Activated T-helper 9 cell treated with anti-CD3 and anti-CD28 coated beads, Interleukin-2, amount 50 U/mL, for 16 hours (primary cell): Measurements from ENCODE around the gene ABLIM1.

Experiments
- DNase-seq: peaks from one replicate; pipeline ENCODE4 v3.0.0-alpha.2; 2020; ENCODE audit warnings: low read depth

Gene ABLIM1

GRCh38 chr10:114458216-114458920, 199.7 kb downstream of the ABLIM1 start:
- no peak for DNase-seq

- no peak for DNase-seq
These were observed 204.5 kb downstream of the ABLIM1 start for GRCh38 chr10:114453576-114453975.

- DNase-seq: no peak
These were observed 209.2 kb downstream of the ABLIM1 start for GRCh38 chr10:114448897-114449296.

GRCh38 chr10:114445332-114445731, 212.7 kb downstream of the ABLIM1 start:
- no peak for DNase-seq

- DNase-seq: no peak
These were observed 213.3 kb downstream of the ABLIM1 start for GRCh38 chr10:114444819-114445218.

- no peak for DNase-seq
These were observed 215.9 kb downstream of the ABLIM1 start for GRCh38 chr10:114442091-114442630.

GRCh38 chr10:114441107-114441506, 217.0 kb downstream of the ABLIM1 start:
- DNase-seq: no peak

GRCh38 chr10:114437473-114438292, 220.4 kb downstream of the ABLIM1 start:
- DNase-seq: no peak

- DNase-seq: no peak
These were observed 221.1 kb downstream of the ABLIM1 start for GRCh38 chr10:114436941-114437340.

GRCh38 chr10:114432566-114433093, 225.4 kb downstream of the ABLIM1 start:
- no peak for DNase-seq

- no peak for DNase-seq
These were observed 226.5 kb downstream of the ABLIM1 start for GRCh38 chr10:114431414-114432135.

- DNase-seq: no peak
These were observed 227.2 kb downstream of the ABLIM1 start for GRCh38 chr10:114430688-114431413.

- no peak for DNase-seq
These were observed 228.3 kb downstream of the ABLIM1 start for GRCh38 chr10:114429581-114430335.

- DNase-seq: no peak
These were observed 230.8 kb downstream of the ABLIM1 start for GRCh38 chr10:114427124-114427852.

GRCh38 chr10:114426476-114426875, 231.6 kb downstream of the ABLIM1 start:
- no peak for DNase-seq

- DNase-seq: no peak
These were observed 237.1 kb downstream of the ABLIM1 start for GRCh38 chr10:114420811-114421485.

- DNase-seq: no peak
These were observed 240.0 kb downstream of the ABLIM1 start for GRCh38 chr10:114418109-114418508.

- no peak for DNase-seq
These were observed 244.9 kb downstream of the ABLIM1 start for GRCh38 chr10:114412907-114413797.
